HG03439 (cell line): Measurements from ENCODE around the gene SUPT3H.

Experiments used
- ATAC-seq: cut with Tn5 transposase; IDR thresholded peaks from one replicate; pipeline ENCODE4 v1.9.1; 2021; ENCODE audit warnings: mild to moderate bottlenecking, moderate library complexity; ENCODE audit not compliant: unreplicated experiment

SUPT3H gene

GRCh38 chr6:44806656-44807055 lies 571.1 kb downstream of the SUPT3H start:
- no peak for ATAC-seq

- ATAC-seq: no peak
Measured at GRCh38 chr6:44805238-44805846, 572.4 kb downstream of the SUPT3H start.

- no peak for ATAC-seq
Measured at GRCh38 chr6:44804546-44805159, 573.1 kb downstream of the SUPT3H start.

GRCh38 chr6:44804016-44804415 lies 573.7 kb downstream of the SUPT3H start:
- ATAC-seq: no peak

- ATAC-seq: no peak
Measured at GRCh38 chr6:44800784-44801592, 576.7 kb downstream of the SUPT3H start.

GRCh38 chr6:44800171-44800783 lies 577.5 kb downstream of the SUPT3H start:
- no peak for ATAC-seq

- ATAC-seq: no peak
Measured at GRCh38 chr6:44797746-44798145, 580.0 kb downstream of the SUPT3H start.

GRCh38 chr6:44795326-44795725 lies 582.4 kb downstream of the SUPT3H start:
- no peak for ATAC-seq

- no peak for ATAC-seq
Measured at GRCh38 chr6:44789806-44790205, 587.9 kb downstream of the SUPT3H start.

- ATAC-seq: no peak
Measured at GRCh38 chr6:44789061-44789460, 588.7 kb downstream of the SUPT3H start.

- ATAC-seq: no peak
Measured at GRCh38 chr6:44788387-44788981, 589.2 kb downstream of the SUPT3H start.

GRCh38 chr6:44787254-44787834 lies 590.4 kb downstream of the SUPT3H start:
- no peak for ATAC-seq

- no peak for ATAC-seq
Measured at GRCh38 chr6:44785130-44785529, 592.6 kb downstream of the SUPT3H start.

- no peak for ATAC-seq
Measured at GRCh38 chr6:44784195-44784594, 593.5 kb downstream of the SUPT3H start.

GRCh38 chr6:44782892-44783291 lies 594.8 kb downstream of the SUPT3H start:
- ATAC-seq: no peak

GRCh38 chr6:44781912-44782597 lies 595.7 kb downstream of the SUPT3H start:
- ATAC-seq: no peak

- ATAC-seq: no peak
Measured at GRCh38 chr6:44780161-44780560, 597.6 kb downstream of the SUPT3H start.

GRCh38 chr6:44779130-44779826 lies 598.5 kb downstream of the SUPT3H start:
- no peak for ATAC-seq
